CD4-positive, alpha-beta memory T cell (primary cell): Measurements from ENCODE around the gene FBXO10. TPM values are rescaled to one million over a fixed set of nuclear protein-coding genes. Genes with fewer than 3 reads are reported as not detected.
"Not testable (repeated sequence)": the region's sequence is repeated elsewhere in the genome, so short reads cannot be mapped to it uniquely, and the experiment has no call there.

Experiments used
- CTCF ChIA-PET: fragments of 350-600 bp; sonication (Branson Sonifier 250); formaldehyde crosslinking; loops from one replicate; lab custom pipeline; 2021; ENCODE audit warnings: inconsistent platforms; ENCODE audit not compliant: partially characterized antibody; lab: Charles Lee
- POLR2A ChIA-PET: fragments of 350-600 bp; sonication (Branson Sonifier 250); formaldehyde crosslinking; loops from one replicate; lab custom pipeline; 2021; ENCODE audit not compliant: partially characterized antibody; lab: Charles Lee
- DNase-seq, 5 donors: peaks; one replicate each; pipeline versions ENCODE4 v3.0.0 to v3.0.0-alpha.2; 2020 to 2022; ENCODE audit warnings: mixed read lengths in 1 of 5
- H3K27ac ChIP-seq: one replicate; pipeline ENCODE4 v1.7.0; 2013; ENCODE audit warnings: low read depth, low read length
- H3K27me3 ChIP-seq: 2 replicates; pipeline ENCODE4 v1.7.0; 2013; ENCODE audit warnings: mild to moderate bottlenecking, low read length, moderate library complexity; ENCODE audit not compliant: insufficient read depth
- H3K36me3 ChIP-seq: 2 replicates; pipeline ENCODE4 v1.7.0; 2013; ENCODE audit warnings: mild to moderate bottlenecking, low read length, moderate library complexity; ENCODE audit not compliant: insufficient read depth
- H3K4me1 ChIP-seq: 2 replicates; pipeline ENCODE4 v1.7.0; 2013; ENCODE audit warnings: mild to moderate bottlenecking, low read length, moderate library complexity; ENCODE audit not compliant: insufficient read depth
- H3K4me3 ChIP-seq, 2 donors: one replicate each; pipeline ENCODE4 v1.7.0; 2013; ENCODE audit warnings: low read length in 2 of 2, mild to moderate bottlenecking in 1 of 2
- H3K9me3 ChIP-seq, 2 donors: one replicate each; pipeline ENCODE4 v1.7.0; 2013; ENCODE audit warnings: low read length in 2 of 2, control low read depth in 1 of 2; ENCODE audit not compliant: control insufficient read depth in 1 of 2
- H3K27ac Mint-ChIP-seq, 7 donors: one replicate each; pipeline ENCODE4 v1.8.0; 2020 to 2021; ENCODE audit warnings: mixed read lengths in 7 of 7, mild to moderate bottlenecking in 6 of 7, inconsistent platforms in 3 of 7, moderate library complexity in 3 of 7
- H3K27me3 Mint-ChIP-seq, 2 donors: one replicate each; pipeline ENCODE4 v1.8.0; 2020 to 2021; ENCODE audit warnings: mixed read lengths in 2 of 2
- H3K36me3 Mint-ChIP-seq, 2 donors: one replicate each; pipeline ENCODE4 v1.8.0; 2020 to 2021; ENCODE audit warnings: mixed read lengths in 2 of 2, inconsistent platforms in 1 of 2, mild to moderate bottlenecking in 1 of 2
- H3K4me1 Mint-ChIP-seq, 4 donors: one replicate each; pipeline ENCODE4 v1.8.0; 2020 to 2021; ENCODE audit warnings: mixed read lengths in 4 of 4, mild to moderate bottlenecking in 1 of 4
- H3K4me3 Mint-ChIP-seq, 8 donors: one replicate each; pipeline ENCODE4 v1.8.0; 2020 to 2021; ENCODE audit warnings: mixed read lengths in 8 of 8, mild to moderate bottlenecking in 7 of 8, moderate library complexity in 6 of 8, inconsistent platforms in 3 of 8
- H3K9me3 Mint-ChIP-seq, 8 donors: one replicate each; pipeline ENCODE4 v1.8.0; 2020 to 2021; ENCODE audit warnings: mixed read lengths in 8 of 8, mild to moderate bottlenecking in 5 of 8, inconsistent platforms in 3 of 8, moderate library complexity in 1 of 8
- intact Hi-C: fragments of 100-400 bp; cut with micrococcal nuclease; formaldehyde crosslinking; loops from one replicate; pipeline ENCODE4 v1.15.1; 2023
- polyA plus RNA-seq, 2 donors: library from polyadenylated mRNA; unstranded; fragments of 300-500 nt; fragmentation: Illumina TruSeq; gene quantifications; one replicate each; pipeline ENCODE4 v1.2.3, GENCODE V29; 2021
- total RNA-seq, 2 experiments: library from RNA; stranded (reverse); gene quantifications; one replicate each; pipeline ENCODE4 v1.2.3, GENCODE V29; 2021

FBXO10 gene
- total and polyA plus RNA-seq, 4 experiments from 2014 or later = 3.2 to 6.1 (median 5.2) TPM

GRCh38 chr9:37476930-37477329, 99.2 kb downstream of the FBXO10 start:
- peaks cover 7% of the 10 kb centered on the region for H3K4me1 ChIP-seq
- intact Hi-C loops = no loop called here
- H3K4me3 Mint-ChIP-seq = no peak overlapping the region
- ChIA-PET POLR2A (no interaction called here), CTCF (no interaction called here)
- no peak overlapping the region for H3K4me3 ChIP-seq
- no peak for DNase-seq
- no peaks in the 10 kb centered on the region for H3K36me3 ChIP-seq
- peaks cover 2 to 5% of the 10 kb centered on the region in 2 donors for H3K36me3 Mint-ChIP-seq
- peaks cover 26 to 31% of the 10 kb centered on the region in 2 donors for H3K27me3 Mint-ChIP-seq
- peaks cover 0 to 5% of the 10 kb centered on the region in 2 donors for H3K9me3 ChIP-seq
- no peak overlapping the region for H3K27ac Mint-ChIP-seq
- no peak overlapping the region for H3K27ac ChIP-seq
- peaks cover 0 to 18% (median 6%) of the 10 kb centered on the region in 8 donors for H3K9me3 Mint-ChIP-seq
- peaks cover 5 to 6% (median 6%) of the 10 kb centered on the region in 4 donors for H3K4me1 Mint-ChIP-seq
- peaks cover 11% of the 10 kb centered on the region for H3K27me3 ChIP-seq

GRCh38 chr9:37474438-37474837, 101.7 kb downstream of the FBXO10 start:
- H3K27ac Mint-ChIP-seq = no peak overlapping the region
- DNase-seq = no peak
- no peak overlapping the region for H3K27ac ChIP-seq
- peaks cover 2 to 5% of the 10 kb centered on the region in 2 donors for H3K36me3 Mint-ChIP-seq
- H3K4me3 ChIP-seq = no peak overlapping the region
- H3K36me3 ChIP-seq = no peaks in the 10 kb centered on the region
- ChIA-PET POLR2A (no interaction called here), CTCF (no interaction called here)
- intact Hi-C loops = no loop called here
- peaks cover 16 to 21% of the 10 kb centered on the region in 2 donors for H3K27me3 Mint-ChIP-seq
- H3K4me1 Mint-ChIP-seq = peaks cover 6 to 14% (median 8%) of the 10 kb centered on the region in 4 donors
- H3K9me3 Mint-ChIP-seq = peaks cover 0 to 18% (median 6%) of the 10 kb centered on the region in 8 donors
- peaks cover 0 to 5% of the 10 kb centered on the region in 2 donors for H3K9me3 ChIP-seq
- peaks cover 10% of the 10 kb centered on the region for H3K4me1 ChIP-seq
- H3K4me3 Mint-ChIP-seq = no peak overlapping the region
- H3K27me3 ChIP-seq = peaks cover 5% of the 10 kb centered on the region

DNA sequence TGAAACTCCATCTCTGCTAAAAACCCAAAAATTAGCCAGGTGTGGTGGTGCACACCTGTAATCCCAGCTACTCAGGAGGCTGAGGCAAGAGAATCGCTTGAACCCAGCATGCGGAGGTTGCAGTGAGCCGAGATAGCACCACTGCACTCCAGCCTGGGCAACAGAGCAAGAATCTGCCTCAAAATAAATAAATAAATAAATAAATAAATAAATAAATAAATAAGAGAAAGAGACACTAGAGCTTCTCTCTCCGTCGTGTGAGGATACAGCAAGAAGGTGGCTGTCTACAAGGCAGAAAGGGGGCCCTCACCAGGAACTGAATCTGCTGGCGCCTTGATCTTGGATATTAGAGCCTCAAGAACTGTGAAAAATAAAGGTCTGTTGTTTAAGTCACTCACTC, 102.2 kb downstream of the FBXO10 start:
- H3K27ac ChIP-seq, DNase-seq, POLR2A ChIA-PET, H3K36me3 Mint-ChIP-seq, H3K4me3 Mint-ChIP-seq, CTCF ChIA-PET, H3K36me3 ChIP-seq, H3K9me3 ChIP-seq, H3K4me3 ChIP-seq, H3K27me3 ChIP-seq, H3K27ac Mint-ChIP-seq, intact Hi-C loops: not testable (repeated sequence)
- Mint-ChIP-seq H3K9me3 (peaks cover 0 to 18% (median 6%) of the 10 kb centered on the region in 8 donors), H3K27me3 (peaks cover 16 to 21% of the 10 kb centered on the region in 2 donors), H3K4me1 (peaks cover 6 to 14% (median 8%) of the 10 kb centered on the region in 4 donors)
- H3K4me1 ChIP-seq = peaks cover 10% of the 10 kb centered on the region

DNA sequence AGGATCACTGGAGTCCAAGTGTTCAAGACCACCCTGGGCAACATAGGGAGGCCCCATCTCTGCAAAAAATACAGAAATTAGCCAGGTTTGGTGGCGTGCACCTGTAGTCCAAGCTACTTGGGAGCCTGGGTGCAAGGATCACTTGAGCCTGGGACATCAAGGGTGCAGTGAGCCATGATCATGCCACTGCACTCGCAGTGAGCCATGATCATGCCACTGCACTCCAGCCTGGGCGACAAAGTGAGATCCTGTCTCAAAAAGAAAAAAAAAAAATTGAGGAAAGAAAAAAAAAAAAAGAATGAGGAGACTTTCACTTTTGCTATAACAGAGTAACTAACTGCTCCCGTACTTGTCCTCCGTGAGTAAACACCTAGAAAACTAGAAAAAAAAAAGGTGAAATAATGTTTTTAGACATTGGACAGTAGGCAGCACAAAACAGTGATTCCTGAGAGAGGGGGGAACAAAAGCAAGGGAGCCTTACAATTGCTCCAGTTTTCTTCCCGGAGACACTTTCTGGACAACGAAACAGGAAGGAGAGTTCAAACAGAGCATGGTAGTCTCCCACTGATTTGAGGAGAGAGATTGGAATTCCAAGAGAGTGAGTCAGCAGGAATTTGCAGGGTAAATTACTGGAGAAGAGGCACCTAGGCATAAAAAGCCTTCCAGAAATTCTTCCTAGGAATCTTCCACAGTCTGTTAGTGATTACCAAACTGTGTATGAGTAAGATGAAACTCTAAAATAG, 104.1 kb downstream of the FBXO10 start:
- Histone ChIP-seq H3K4me1 (peaks cover 11% of the 10 kb centered on the region), H3K4me3 (peak overlapping the region in 1 of 2 donors; percentile 22), H3K36me3 (no peaks in the 10 kb centered on the region), H3K27me3 (no peaks in the 10 kb centered on the region), H3K27ac (no peak overlapping the region), H3K9me3 (peaks cover 0 to 5% of the 10 kb centered on the region in 2 donors)
- Mint-ChIP-seq H3K9me3 (peaks cover 0 to 18% (median 6%) of the 10 kb centered on the region in 8 donors), H3K4me3 (peak overlapping the region; percentile 75 to 88 (median 84)), H3K27me3 (peaks cover 5 to 7% of the 10 kb centered on the region in 2 donors), H3K4me1 (peaks cover 6 to 14% (median 8%) of the 10 kb centered on the region in 4 donors), H3K36me3 (peaks cover 2 to 5% of the 10 kb centered on the region in 2 donors), H3K27ac (peak overlapping the region in 6 of 7 donors; percentile 11 to 88 (median 84))
- intact Hi-C loops = no loop called here
- CTCF ChIA-PET = no interaction called here
- POLR2A ChIA-PET = interaction anchor here (1.0 to 1.4 kb wide), 2 partner anchors 13 to 14 kb away, joined by 4 to 6 read pairs; partner anchors contain the start of gene POLR1E
- no peak for DNase-seq

DNA sequence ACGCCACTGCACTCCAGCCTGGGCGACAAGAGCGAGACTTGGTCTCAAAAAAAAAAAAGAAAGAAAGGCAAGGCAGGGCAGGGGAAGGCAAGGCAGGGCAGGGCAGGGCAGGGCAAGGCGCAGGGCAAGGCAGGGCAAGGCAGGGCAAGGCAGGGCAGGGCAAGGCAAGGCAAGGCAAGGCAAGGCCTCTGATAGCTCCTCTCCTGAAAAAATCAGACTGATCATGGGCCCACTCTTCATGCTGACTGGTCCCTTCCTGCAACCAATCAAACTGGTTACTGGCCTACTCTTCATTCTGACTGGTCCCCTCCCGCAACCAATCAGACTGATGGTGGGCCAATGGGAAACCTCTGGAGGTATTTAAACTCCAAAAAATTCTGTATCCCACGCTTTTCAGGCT, 107.6 kb downstream of the FBXO10 start:
- POLR2A ChIA-PET = no interaction called here
- no peak for DNase-seq
- CTCF ChIA-PET = no interaction called here
- Mint-ChIP-seq H3K27ac (no peak overlapping the region), H3K9me3 (peaks cover 0 to 5% (median under 1%) of the 10 kb centered on the region in 8 donors), H3K4me3 (no peak overlapping the region), H3K27me3 (no peaks in the 10 kb centered on the region), H3K36me3 (peaks cover 0 to 19% of the 10 kb centered on the region in 2 donors), H3K4me1 (peaks cover 15 to 46% (median 23%) of the 10 kb centered on the region in 4 donors)
- no peak overlapping the region for H3K4me3 ChIP-seq
- intact Hi-C loops = loop anchor here (5.0 to 10.0 kb wide), 2 partner anchors 109 to 286 kb away; partner anchors contain the start of genes FBXO10 and TRMT10B
- H3K36me3 ChIP-seq = no peaks in the 10 kb centered on the region
- H3K4me1 ChIP-seq = peaks cover 24% of the 10 kb centered on the region
- no peaks in the 10 kb centered on the region for H3K27me3 ChIP-seq
- no peak overlapping the region for H3K27ac ChIP-seq
- H3K9me3 ChIP-seq = no peaks in the 10 kb centered on the region

DNA sequence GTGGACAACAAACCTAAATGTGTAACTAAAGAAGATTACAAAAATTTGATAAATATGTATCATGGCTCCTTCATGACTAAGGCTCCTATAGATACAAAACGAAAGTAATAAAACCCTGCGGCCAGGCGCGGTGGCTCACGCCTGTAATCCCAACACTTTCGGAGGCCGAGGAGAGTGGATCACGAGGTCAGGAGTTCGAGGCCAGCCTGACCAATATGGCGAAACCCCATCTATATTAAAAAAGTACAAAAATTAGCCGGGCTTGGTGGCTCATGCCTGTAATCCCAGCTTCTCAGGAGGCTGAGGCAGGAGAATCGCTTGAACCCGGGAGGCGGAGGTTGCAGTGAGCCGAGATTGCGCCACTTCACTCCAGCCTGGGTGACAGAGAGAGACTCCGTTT, 108.7 kb downstream of the FBXO10 start:
- H3K27ac Mint-ChIP-seq, H3K36me3 ChIP-seq, DNase-seq, H3K27ac ChIP-seq, H3K27me3 ChIP-seq, CTCF ChIA-PET, H3K4me3 Mint-ChIP-seq, H3K4me3 ChIP-seq, H3K27me3 Mint-ChIP-seq, POLR2A ChIA-PET, H3K9me3 Mint-ChIP-seq, H3K9me3 ChIP-seq: not testable (repeated sequence)
- peaks cover 22 to 57% (median 31%) of the 10 kb centered on the region in 4 donors for H3K4me1 Mint-ChIP-seq
- H3K4me1 ChIP-seq = peaks cover 30% of the 10 kb centered on the region
- intact Hi-C loops = loop anchor here (5.0 to 10.0 kb wide), 2 partner anchors 110 to 287 kb away; partner anchors contain the start of genes FBXO10 and TRMT10B
- H3K36me3 Mint-ChIP-seq = peaks cover 0 to 21% of the 10 kb centered on the region in 2 donors
